Aorta (tissue), 5 donors: Measurements from ENCODE around the gene TUBG2. TPM values are rescaled to one million over a fixed set of nuclear protein-coding genes. Genes with fewer than 3 reads are reported as not detected.
"Not testable (repeated sequence)": the region's sequence is repeated elsewhere in the genome, so short reads cannot be mapped to it uniquely, and the experiment has no call there.

ENCODE experiments used
- ATAC-seq: fragments of 200-7000 bp; cut with Tn5 transposase; one replicate; pipeline ENCODE4 v1.9.1; 2022; ENCODE audit warnings: moderate library complexity; ENCODE audit not compliant: low FRiP score
- DNase-seq, 2 donors: peaks; one replicate each; pipeline ENCODE4 v3.0.0-alpha.2; 2020
- H3K27ac ChIP-seq, 2 donors: one replicate each; pipeline ENCODE4 v1.5.1; 2013; ENCODE audit warnings: low read length in 2 of 2, mild to moderate bottlenecking in 2 of 2, moderate library complexity in 2 of 2, control low read depth in 1 of 2, inconsistent platforms in 1 of 2, low read depth in 1 of 2
- H3K27me3 ChIP-seq, 2 donors: one replicate each; pipeline ENCODE4 v1.6.1; 2013; ENCODE audit warnings: control low read depth in 1 of 2, low read length in 1 of 2, mild to moderate bottlenecking in 1 of 2, moderate library complexity in 1 of 2; ENCODE audit not compliant: insufficient read depth in 2 of 2, control insufficient read depth in 1 of 2
- H3K36me3 ChIP-seq, 2 donors: one replicate each; pipeline ENCODE4 v1.6.1; 2013; ENCODE audit warnings: control low read depth in 1 of 2, low read length in 1 of 2, mild to moderate bottlenecking in 1 of 2; ENCODE audit not compliant: insufficient read depth in 2 of 2, control insufficient read depth in 1 of 2
- H3K4me1 ChIP-seq, 2 donors: one replicate each; pipeline ENCODE4 v1.6.1; 2013; ENCODE audit warnings: low read length in 2 of 2, control low read depth in 1 of 2, mild to moderate bottlenecking in 1 of 2, moderate library complexity in 1 of 2; ENCODE audit not compliant: insufficient read depth in 2 of 2, control insufficient read depth in 1 of 2
- H3K4me3 ChIP-seq, 2 donors: one replicate each; pipeline ENCODE4 v1.5.1; 2013; ENCODE audit warnings: low read length in 2 of 2, control low read depth in 1 of 2, mild to moderate bottlenecking in 1 of 2
- H3K9me3 ChIP-seq: one replicate; pipeline ENCODE4 v1.6.1; 2013; ENCODE audit warnings: mild to moderate bottlenecking, low read length; ENCODE audit not compliant: control insufficient read depth
- WGBS, 2 donors: extraction: QIAGEN DNeasy Blood & Tissue Kit; methylation state at CpG; one replicate each; pipeline ENCODE4 v1.1.7; 2013; 5-methylcytosine and 5-hydroxymethylcytosine counted together
- intact Hi-C, 2 donors: fragments of 100-400 bp; cut with DNase I; formaldehyde crosslinking; loops; one replicate each; pipeline versions ENCODE4 v1.14.2 to v1.15.0; 2022
- long read RNA-seq, 2 donors: library from polyadenylated mRNA; unstranded; transcript quantifications; one replicate each; pipeline ENCODE4 v2.0.0, GENCODE V29; 2020 to 2021
- polyA plus RNA-seq, 2 donors: library from polyadenylated mRNA; stranded (reverse); fragments of 200-250 nt; gene quantifications; one replicate each; pipeline ENCODE4 v1.2.3, GENCODE V29; 2013
- total RNA-seq, 2 donors: library from RNA; stranded (reverse); fragmentation: NEBNext Ultra II Directional; extraction: Animal tissue kit (Norgen Biotek cat#: 25700); gene quantifications; one replicate each; pipeline ENCODE4 v1.2.1, GENCODE V29; 2021
- donor health status: healthy with polysubstance abuse.
- donor health status: Bipolar disorder and iron deficiency.
- donor health status: DM: no; HTN: no; CAD: no.
- donor health status: DM: no; HTN: no; CAD: no.
- donor health status: DM: yes; HTN: yes; CAD: no.

The TUBG2 gene
- total RNA-seq: 10 to 100 TPM; 23.4 to 42.6 TPM
- 10 to 100 TPM; 23.9 to 72.2 TPM for polyA plus RNA-seq
- long read RNA-seq, donor 1, transcript TUBG2-201 (11 exons, 1,761 nt): major isoform, 53 of 87 reads
- long read RNA-seq, donor 1, partial matches to known transcripts: 20 of 87 reads
- long read RNA-seq, donor 1, other reads (novel, unspliced or antisense): 14 of 87 reads
- long read RNA-seq, donor 2, transcript TUBG2-201 (11 exons, 1,761 nt): major isoform, 14 of 40 reads
- long read RNA-seq, donor 2, partial matches to known transcripts: 18 of 40 reads
- long read RNA-seq, donor 2, other reads (novel, unspliced or antisense): 8 of 40 reads

DNA sequence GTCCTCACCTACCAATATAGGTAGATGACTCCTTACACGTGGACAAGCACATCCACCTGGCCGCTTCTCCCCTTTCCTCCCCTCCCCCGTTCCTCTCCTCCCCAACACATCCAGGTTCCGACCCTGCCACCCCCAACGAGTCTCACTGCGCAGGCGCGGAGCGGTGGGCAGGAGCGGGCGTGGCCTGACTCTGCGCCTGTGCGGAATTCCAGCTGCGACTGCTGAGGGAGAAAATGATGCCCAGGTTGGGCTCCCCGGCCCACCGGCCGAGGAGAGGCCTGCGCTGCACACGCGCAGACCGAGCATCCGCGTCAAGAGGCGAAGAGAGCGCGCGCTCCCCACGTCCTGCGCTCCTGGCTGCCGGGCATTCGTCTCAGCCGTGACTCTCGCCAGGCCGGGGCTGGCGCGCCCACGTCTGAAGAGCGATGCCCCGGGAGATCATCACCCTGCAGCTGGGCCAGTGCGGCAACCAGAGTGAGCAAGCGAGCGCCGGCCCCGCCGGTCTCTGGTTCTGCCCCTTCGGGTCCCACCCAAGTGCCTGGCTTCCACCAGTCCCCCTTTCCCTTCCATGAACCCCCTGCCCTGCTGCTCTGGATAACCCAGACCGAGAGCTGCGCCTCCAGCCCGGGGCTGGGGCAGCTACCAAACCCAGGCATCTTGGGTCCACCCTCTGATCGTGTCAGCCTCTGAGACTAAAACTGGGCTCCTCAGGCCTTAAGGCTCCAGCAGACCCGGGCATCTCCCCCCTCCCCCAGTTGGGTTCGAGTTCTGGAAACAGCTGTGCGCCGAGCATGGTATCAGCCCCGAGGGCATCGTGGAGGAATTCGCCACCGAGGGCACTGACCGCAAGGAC is at the start of gene TUBG2:
TUBG2 (plus strand) TSS at position 206 of the 853 bp plus-strand sequence; CDS start at position 426, 220 bp downstream.
- peak; percentile 93 for ATAC-seq
- WGBS, 2 donors: 1% methylated on average over 47 to 58 of the region's 59 CpGs
- Histone ChIP-seq H3K4me3 (peak within 1 kb of the TSS; percentile 30 to 66), H3K27ac (peak within 1 kb of the TSS; percentile 9 to 81), H3K4me1 (no peaks in the 10 kb centered on the region), H3K9me3 (no peaks in the 10 kb centered on the region), H3K27me3 (no peaks in the 10 kb centered on the region), H3K36me3 (no peaks in the 10 kb centered on the region)
- DNase-seq: peak; percentile 93 to 96
- intact Hi-C loops: loop anchor here in 1 of 2 donors (5.0 kb wide), 1 partner anchor 47 kb away; no protein-coding TSS in a partner anchor

DNA sequence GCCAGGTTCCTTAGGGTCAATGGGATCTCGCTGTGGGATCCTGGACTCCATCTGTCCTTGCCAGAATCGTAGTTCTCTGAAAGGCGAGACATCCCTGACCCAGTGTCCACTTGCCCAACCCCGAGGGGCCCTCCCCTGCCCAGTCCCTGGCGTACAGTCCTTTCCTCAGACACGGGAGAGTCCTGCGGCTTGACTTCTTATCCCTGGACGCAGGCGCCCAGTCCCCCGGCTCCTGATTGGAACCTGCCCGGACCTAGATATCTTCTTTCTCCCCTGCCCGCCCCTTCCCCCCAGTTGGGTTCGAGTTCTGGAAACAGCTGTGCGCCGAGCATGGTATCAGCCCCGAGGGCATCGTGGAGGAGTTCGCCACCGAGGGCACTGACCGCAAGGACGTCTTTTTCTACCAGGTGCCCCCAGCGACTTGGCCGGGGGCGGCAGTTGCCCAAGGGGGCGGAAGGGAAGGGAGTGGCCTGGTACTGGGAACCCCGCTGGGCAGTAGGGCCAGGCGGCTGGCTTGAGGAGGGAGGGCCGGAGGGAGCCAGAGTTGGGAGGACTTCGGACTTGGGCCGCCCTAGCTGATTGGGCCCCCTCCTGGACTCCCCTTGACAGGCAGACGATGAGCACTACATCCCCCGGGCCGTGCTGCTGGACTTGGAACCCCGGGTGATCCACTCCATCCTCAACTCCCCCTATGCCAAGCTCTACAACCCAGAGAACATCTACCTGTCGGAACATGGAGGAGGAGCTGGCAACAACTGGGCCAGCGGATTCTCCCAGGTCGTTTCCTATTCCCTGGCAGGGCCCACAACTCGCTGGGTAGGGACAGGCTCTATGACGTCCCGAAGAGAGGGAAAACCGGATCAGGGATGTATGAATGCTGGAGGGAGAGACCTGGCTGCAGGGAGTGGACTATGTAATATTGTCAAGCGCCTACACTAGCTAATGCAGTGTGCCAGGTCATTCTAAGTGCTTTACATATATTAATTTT is 49.0 kb upstream of the TUBG2 start:
- DNase-seq (peak; percentile 58 to 85), ATAC-seq (peak; percentile 52)
- not testable (repeated sequence) for H3K4me1 ChIP-seq, H3K9me3 ChIP-seq, H3K27me3 ChIP-seq, H3K36me3 ChIP-seq
- H3K27ac ChIP-seq: peak overlapping the region in 1 of 2 donors; percentile 25
- H3K4me3 ChIP-seq: peak overlapping the region; percentile 80 to 82
- intact Hi-C loops: loop anchor here (2.0 to 5.0 kb wide), 4 partner anchors 47 to 72 kb away; partner anchors contain the start of genes CCR10 (in 1 of the 2), CNTNAP1 (in 1 of the 2) and TUBG2 (in 1 of the 2)
- 6% methylated on average over 34 to 35 of the region's 42 CpGs for WGBS, 2 donors

DNA sequence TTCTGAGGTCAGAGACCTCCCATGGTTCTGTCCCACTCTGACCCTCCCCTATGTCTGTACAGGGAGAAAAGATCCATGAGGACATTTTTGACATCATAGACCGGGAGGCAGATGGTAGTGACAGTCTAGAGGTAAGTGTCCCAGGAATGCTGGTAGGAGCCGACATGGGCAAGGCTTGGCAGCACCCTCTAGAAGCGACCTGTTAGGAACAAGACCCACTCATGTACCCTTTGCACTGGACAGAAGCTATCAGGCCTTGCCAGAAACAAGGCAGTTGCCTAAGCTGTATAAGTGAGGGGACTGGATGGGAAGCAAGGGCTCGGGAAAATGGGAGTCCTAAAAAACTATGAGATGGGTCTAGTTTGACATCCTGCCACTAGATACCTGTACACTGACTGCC is 47.1 kb upstream of the TUBG2 start:
- ATAC-seq (no peak), DNase-seq (no peak)
- H3K9me3 ChIP-seq: no peaks in the 10 kb centered on the region
- 92 to 95% methylated on average over 4 of the region's 4 CpGs for WGBS, 2 donors
- no peaks in the 10 kb centered on the region for H3K4me1 ChIP-seq
- H3K36me3 ChIP-seq: no peaks in the 10 kb centered on the region
- H3K27me3 ChIP-seq: no peaks in the 10 kb centered on the region
- intact Hi-C loops: loop anchor here (5.0 kb wide), 2 partner anchors 45 to 50 kb away; partner anchors contain the start of gene TUBG2 (in 1 of the 2)
- H3K4me3 ChIP-seq: no peak overlapping the region
- no peak overlapping the region for H3K27ac ChIP-seq

- Histone ChIP-seq H3K4me1 (no peaks in the 10 kb centered on the region), H3K4me3 (no peak overlapping the region), H3K9me3 (no peaks in the 10 kb centered on the region), H3K27ac (no peak overlapping the region), H3K27me3 (no peaks in the 10 kb centered on the region), H3K36me3 (no peaks in the 10 kb centered on the region)
- intact Hi-C loops: loop anchor here (5.0 kb wide), 2 partner anchors 44 to 49 kb away; partner anchors contain the start of gene TUBG2 (in 1 of the 2)
- DNase-seq (no peak), ATAC-seq (no peak)
- 94 to 95% methylated on average over 17 of the region's 17 CpGs for WGBS, 2 donors
These were observed 45.3 kb upstream of the TUBG2 start for GRCh38 chr17:42613699-42614295.

GRCh38 chr17:42617956-42618431 is 41.1 kb upstream of the TUBG2 start:
- DNase-seq (no peak), ATAC-seq (peak; percentile 11)
- Histone ChIP-seq H3K27ac (no peak overlapping the region), H3K27me3 (no peaks in the 10 kb centered on the region), H3K36me3 (no peaks in the 10 kb centered on the region), H3K4me3 (no peak overlapping the region), H3K4me1 (no peaks in the 10 kb centered on the region), H3K9me3 (no peaks in the 10 kb centered on the region)
- intact Hi-C loops: no loop called here
- 43% methylated on average over 4 of the region's 4 CpGs for WGBS, 2 donors

DNA sequence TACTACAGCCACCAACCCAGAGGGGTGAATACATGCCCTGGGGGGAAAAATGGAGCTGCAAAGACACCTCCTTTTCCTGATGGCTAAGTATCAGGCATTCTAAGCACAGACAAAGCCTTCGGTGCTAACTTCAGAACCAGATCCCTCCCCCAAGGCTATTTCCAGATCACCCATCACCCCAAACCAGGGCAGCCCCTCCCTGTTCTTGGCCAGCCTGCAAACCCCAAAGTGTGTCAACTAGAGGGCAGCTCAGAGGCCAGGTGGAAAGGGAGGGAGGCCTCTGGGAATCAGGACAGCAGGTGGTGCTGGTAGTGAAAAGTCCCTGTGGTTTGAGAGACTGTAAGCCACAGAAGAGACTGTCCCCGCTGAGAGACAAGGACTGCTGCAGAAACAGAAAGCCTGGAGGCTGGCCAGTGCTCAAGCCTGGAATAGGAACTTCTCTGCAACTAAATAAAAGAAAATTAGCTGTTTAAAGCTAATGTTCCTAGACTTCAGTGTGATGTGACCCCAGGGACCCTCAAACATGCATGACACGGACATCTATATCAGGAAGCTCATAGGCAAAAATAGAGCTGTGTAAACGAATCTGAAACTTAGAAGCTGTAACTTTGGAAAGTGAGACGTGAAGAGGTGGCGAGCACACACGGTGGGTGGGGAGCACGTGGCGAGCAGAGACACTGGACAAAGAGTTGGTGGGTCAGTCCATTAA is 40.5 kb upstream of the TUBG2 start:
- H3K36me3 ChIP-seq: no peaks in the 10 kb centered on the region
- no peak overlapping the region for H3K27ac ChIP-seq
- 31 to 33% methylated on average over 9 of the region's 9 CpGs for WGBS, 2 donors
- H3K9me3 ChIP-seq: no peaks in the 10 kb centered on the region
- no peaks in the 10 kb centered on the region for H3K27me3 ChIP-seq
- DNase-seq: no peak
- intact Hi-C loops: no loop called here
- H3K4me3 ChIP-seq: no peak overlapping the region
- no peaks in the 10 kb centered on the region for H3K4me1 ChIP-seq
- ATAC-seq: peak; percentile 48

GRCh38 chr17:42621987-42622386 is 37.1 kb upstream of the TUBG2 start:
- H3K36me3 ChIP-seq, intact Hi-C loops, H3K27ac ChIP-seq, H3K27me3 ChIP-seq, ATAC-seq, H3K4me1 ChIP-seq, H3K4me3 ChIP-seq, H3K9me3 ChIP-seq, DNase-seq: not testable (repeated sequence)
- 94% methylated on average over 3 of the region's 3 CpGs for WGBS, 2 donors
